Measurements from ENCODE around the gene KIF5C. TPM values are rescaled to one million over a fixed set of nuclear protein-coding genes. Genes with fewer than 3 reads are reported as not detected.

The KIF5C gene
- total and polyA plus RNA-seq, 4 experiments from 2014 or later = 3.0 to 21.3 (median 13.2) TPM

- Histone ChIP-seq H3K36me3 (ENCODE audit: insufficient read depth, low read length) (no peaks in the 10 kb centered on the region), H3K9me3 (ENCODE audit: control insufficient read depth in 1 of 2, low read length in 2 of 2) (no peaks in the 10 kb centered on the region), H3K27me3 (ENCODE audit: insufficient read depth, low read length) (no peaks in the 10 kb centered on the region), H3K4me1 (ENCODE audit: insufficient read depth, low read length) (no peaks in the 10 kb centered on the region), H3K27ac (ENCODE audit: low read depth, low read length) (no peak overlapping the region), H3K4me3 (ENCODE audit: low read length in 2 of 2) (no peak overlapping the region)
- ChIA-PET CTCF (ENCODE audit: partially characterized antibody) (interaction anchor here (0.7 to 7.3 kb wide), 32 partner anchors 8 to 1528 kb away, joined by 3 to 98 read pairs (median 4); partner anchors contain the start of gene LYPD6B), POLR2A (ENCODE audit: partially characterized antibody) (interaction anchor here (1.3 kb wide), 1 partner anchor 544 kb away, joined by 4 read pairs; no protein-coding TSS in a partner anchor)
- Mint-ChIP-seq H3K27me3 (no peaks in the 10 kb centered on the region), H3K36me3 (peaks cover 0 to 11% of the 10 kb centered on the region in 2 donors), H3K27ac (peak overlapping the region in 2 of 7 donors; percentile 26), H3K4me3 (no peak overlapping the region), H3K4me1 (peaks cover 2 to 12% (median 6%) of the 10 kb centered on the region in 4 donors), H3K9me3 (no peaks in the 10 kb centered on the region)
- intact Hi-C loops (cut with micrococcal nuclease) = loop anchor here (1.0 kb wide), 1 partner anchor 296 kb away; no protein-coding TSS in a partner anchor
- DNase-seq = peak; percentile 60 to 72 (median 65)
Measured at GRCh38 chr2:149017116-149017985, 142.3 kb downstream of the KIF5C start.

GRCh38 chr2:149018981-149019380, 144.0 kb downstream of the KIF5C start:
- intact Hi-C loops (cut with micrococcal nuclease) = no loop called here

GRCh38 chr2:149019768-149020167, 144.7 kb downstream of the KIF5C start:
- Histone ChIP-seq H3K27ac (ENCODE audit: low read depth, low read length) (no peak overlapping the region), H3K36me3 (ENCODE audit: insufficient read depth, low read length) (no peaks in the 10 kb centered on the region), H3K9me3 (ENCODE audit: control insufficient read depth in 1 of 2, low read length in 2 of 2) (no peaks in the 10 kb centered on the region), H3K27me3 (ENCODE audit: insufficient read depth, low read length) (no peaks in the 10 kb centered on the region), H3K4me3 (ENCODE audit: low read length in 2 of 2) (no peak overlapping the region), H3K4me1 (ENCODE audit: insufficient read depth, low read length) (no peaks in the 10 kb centered on the region)
- Mint-ChIP-seq H3K9me3 (no peaks in the 10 kb centered on the region), H3K27ac (no peak overlapping the region), H3K36me3 (peaks cover 5 to 15% of the 10 kb centered on the region in 2 donors), H3K4me1 (peaks cover 2 to 12% (median 6%) of the 10 kb centered on the region in 4 donors), H3K27me3 (no peaks in the 10 kb centered on the region), H3K4me3 (no peak overlapping the region)
- CTCF ChIA-PET (ENCODE audit: partially characterized antibody) = interaction anchor here (0.7 to 7.3 kb wide), 8 partner anchors 10 to 541 kb away, joined by 3 to 98 read pairs (median 21); partner anchors contain the start of gene LYPD6B
- POLR2A ChIA-PET (ENCODE audit: partially characterized antibody) = no interaction called here
- intact Hi-C loops (cut with micrococcal nuclease) = no loop called here
- DNase-seq = no peak

More at GRCh38 chr2:149018981-149019380, 144.0 kb downstream of the KIF5C start:
- Histone ChIP-seq H3K36me3 (ENCODE audit: insufficient read depth, low read length) (no peaks in the 10 kb centered on the region), H3K4me1 (ENCODE audit: insufficient read depth, low read length) (no peaks in the 10 kb centered on the region), H3K9me3 (ENCODE audit: control insufficient read depth in 1 of 2, low read length in 2 of 2) (no peaks in the 10 kb centered on the region), H3K27me3 (ENCODE audit: insufficient read depth, low read length) (no peaks in the 10 kb centered on the region), H3K27ac (ENCODE audit: low read depth, low read length) (no peak overlapping the region), H3K4me3 (ENCODE audit: low read length in 2 of 2) (no peak overlapping the region)
- Mint-ChIP-seq H3K9me3 (no peaks in the 10 kb centered on the region), H3K27ac (no peak overlapping the region), H3K4me3 (no peak overlapping the region), H3K27me3 (no peaks in the 10 kb centered on the region), H3K36me3 (peaks cover 5 to 11% of the 10 kb centered on the region in 2 donors), H3K4me1 (peaks cover 2 to 12% (median 6%) of the 10 kb centered on the region in 4 donors)
- CTCF ChIA-PET (ENCODE audit: partially characterized antibody) = interaction anchor here (1.0 to 7.3 kb wide), 7 partner anchors 10 to 542 kb away, joined by 4 to 98 read pairs (median 24); partner anchors contain the start of gene LYPD6B
- POLR2A ChIA-PET (ENCODE audit: partially characterized antibody) = no interaction called here
- DNase-seq = no peak

DNA sequence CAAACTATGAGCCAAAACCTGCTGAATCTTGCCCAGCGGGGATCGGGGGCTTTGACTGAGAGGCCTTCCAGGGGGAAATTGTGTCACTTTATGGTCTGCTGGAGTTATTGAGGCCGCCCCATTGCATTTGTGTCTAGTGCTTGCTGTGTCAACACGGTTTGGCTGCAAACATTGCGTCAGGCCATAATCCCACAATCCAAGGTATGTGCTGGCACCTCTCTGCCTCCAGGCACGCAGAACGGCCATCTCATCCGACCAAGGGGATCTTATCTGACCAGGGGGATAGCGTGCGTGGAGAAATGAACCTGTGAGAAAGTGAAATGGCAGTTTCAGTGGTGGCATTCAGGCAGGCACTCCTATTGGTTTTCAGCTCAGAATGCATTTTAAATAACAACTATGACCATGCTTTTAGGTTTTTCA, 145.4 kb downstream of the KIF5C start:
- no peak overlapping the region for H3K27ac ChIP-seq (ENCODE audit: low read depth, low read length)
- H3K27me3 ChIP-seq (ENCODE audit: insufficient read depth, low read length) = no peaks in the 10 kb centered on the region
- Mint-ChIP-seq H3K27me3 (no peaks in the 10 kb centered on the region), H3K27ac (no peak overlapping the region), H3K4me1 (peaks cover 2 to 12% (median 6%) of the 10 kb centered on the region in 4 donors), H3K36me3 (peaks cover 5 to 15% of the 10 kb centered on the region in 2 donors), H3K4me3 (no peak overlapping the region), H3K9me3 (no peaks in the 10 kb centered on the region)
- H3K9me3 ChIP-seq (ENCODE audit: control insufficient read depth in 1 of 2, low read length in 2 of 2) = no peaks in the 10 kb centered on the region
- H3K4me1 ChIP-seq (ENCODE audit: insufficient read depth, low read length) = no peaks in the 10 kb centered on the region
- CTCF ChIA-PET (ENCODE audit: partially characterized antibody) = no interaction called here
- no peak for DNase-seq
- POLR2A ChIA-PET (ENCODE audit: partially characterized antibody) = no interaction called here
- H3K36me3 ChIP-seq (ENCODE audit: insufficient read depth, low read length) = no peaks in the 10 kb centered on the region
- intact Hi-C loops (cut with micrococcal nuclease) = no loop called here
- H3K4me3 ChIP-seq (ENCODE audit: low read length in 2 of 2) = no peak overlapping the region

DNA sequence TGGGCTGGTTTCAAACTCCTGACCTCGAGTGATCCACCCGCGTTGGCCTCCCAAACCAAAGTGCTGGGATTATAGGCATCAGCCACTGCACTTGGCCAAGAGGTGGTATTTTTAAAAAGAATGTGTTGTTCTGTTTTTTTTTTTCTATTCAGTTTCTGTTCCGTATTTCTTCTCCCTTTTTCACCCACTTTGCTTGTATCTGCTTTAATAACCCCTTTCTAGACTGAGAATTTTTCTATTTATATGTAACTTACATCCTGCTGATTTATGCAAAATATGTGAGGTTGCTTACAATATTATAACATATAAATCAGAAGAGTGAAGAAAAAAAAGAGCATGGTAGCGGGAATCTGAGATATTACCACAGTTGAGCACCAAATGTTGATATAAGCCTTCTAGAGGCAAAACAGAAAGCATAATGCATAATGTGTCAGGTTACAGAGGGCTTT, 146.3 kb downstream of the KIF5C start:
- POLR2A ChIA-PET (ENCODE audit: partially characterized antibody) = no interaction called here
- no peak overlapping the region for H3K27ac Mint-ChIP-seq

GRCh38 chr2:149021761-149022160, 146.7 kb downstream of the KIF5C start:
- Histone ChIP-seq H3K36me3 (ENCODE audit: insufficient read depth, low read length) (no peaks in the 10 kb centered on the region), H3K27ac (ENCODE audit: low read depth, low read length) (no peak overlapping the region), H3K27me3 (ENCODE audit: insufficient read depth, low read length) (no peaks in the 10 kb centered on the region), H3K4me3 (ENCODE audit: low read length in 2 of 2) (no peak overlapping the region), H3K9me3 (ENCODE audit: control insufficient read depth in 1 of 2, low read length in 2 of 2) (no peaks in the 10 kb centered on the region), H3K4me1 (ENCODE audit: insufficient read depth, low read length) (no peaks in the 10 kb centered on the region)
- Mint-ChIP-seq H3K27me3 (no peaks in the 10 kb centered on the region), H3K36me3 (peaks cover 5 to 15% of the 10 kb centered on the region in 2 donors), H3K27ac (no peak overlapping the region), H3K4me3 (no peak overlapping the region), H3K9me3 (no peaks in the 10 kb centered on the region), H3K4me1 (peaks cover 2 to 7% (median 6%) of the 10 kb centered on the region in 4 donors)
- ChIA-PET CTCF (ENCODE audit: partially characterized antibody) (interaction anchor here (0.7 kb wide), 1 partner anchor 1042 kb away, joined by 3 read pairs; no protein-coding TSS in a partner anchor), POLR2A (ENCODE audit: partially characterized antibody) (no interaction called here)
- intact Hi-C loops (cut with micrococcal nuclease) = no loop called here
- DNase-seq = no peak

More for the DNA sequence above, 146.3 kb downstream of the KIF5C start:
- Histone ChIP-seq H3K36me3 (ENCODE audit: insufficient read depth, low read length) (no peaks in the 10 kb centered on the region), H3K9me3 (ENCODE audit: control insufficient read depth in 1 of 2, low read length in 2 of 2) (no peaks in the 10 kb centered on the region), H3K4me1 (ENCODE audit: insufficient read depth, low read length) (no peaks in the 10 kb centered on the region), H3K4me3 (ENCODE audit: low read length in 2 of 2) (no peak overlapping the region), H3K27ac (ENCODE audit: low read depth, low read length) (no peak overlapping the region), H3K27me3 (ENCODE audit: insufficient read depth, low read length) (no peaks in the 10 kb centered on the region)
- H3K36me3 Mint-ChIP-seq = peaks cover 5 to 15% of the 10 kb centered on the region in 2 donors
- intact Hi-C loops (cut with micrococcal nuclease) = no loop called here
- peaks cover 2 to 7% (median 6%) of the 10 kb centered on the region in 4 donors for H3K4me1 Mint-ChIP-seq
- H3K4me3 Mint-ChIP-seq = no peak overlapping the region
- H3K9me3 Mint-ChIP-seq = no peaks in the 10 kb centered on the region
- CTCF ChIA-PET (ENCODE audit: partially characterized antibody) = interaction anchor here (0.7 kb wide), 1 partner anchor 1041 kb away, joined by 3 read pairs; no protein-coding TSS in a partner anchor
- no peak for DNase-seq
- no peaks in the 10 kb centered on the region for H3K27me3 Mint-ChIP-seq

GRCh38 chr2:149023091-149023490, 148.1 kb downstream of the KIF5C start:
- Mint-ChIP-seq H3K27me3 (no peaks in the 10 kb centered on the region), H3K9me3 (no peaks in the 10 kb centered on the region), H3K36me3 (peaks cover 2 to 15% of the 10 kb centered on the region in 2 donors), H3K27ac (no peak overlapping the region), H3K4me1 (no peaks in the 10 kb centered on the region), H3K4me3 (no peak overlapping the region)
- no peak for DNase-seq
- no peak overlapping the region for H3K27ac ChIP-seq (ENCODE audit: low read depth, low read length)
- H3K9me3 ChIP-seq (ENCODE audit: control insufficient read depth in 1 of 2, low read length in 2 of 2) = no peaks in the 10 kb centered on the region
- no peaks in the 10 kb centered on the region for H3K36me3 ChIP-seq (ENCODE audit: insufficient read depth, low read length)
- H3K27me3 ChIP-seq (ENCODE audit: insufficient read depth, low read length) = no peaks in the 10 kb centered on the region
- H3K4me3 ChIP-seq (ENCODE audit: low read length in 2 of 2) = no peak overlapping the region
- no peaks in the 10 kb centered on the region for H3K4me1 ChIP-seq (ENCODE audit: insufficient read depth, low read length)
- POLR2A ChIA-PET (ENCODE audit: partially characterized antibody) = no interaction called here
- intact Hi-C loops (cut with micrococcal nuclease) = no loop called here
- CTCF ChIA-PET (ENCODE audit: partially characterized antibody) = no interaction called here
